C1 segment of cervical spinal cord (tissue), 14 donors: ENCODE results near the gene ZNF331.

Source experiments
- DNase-seq, 14 donors: peaks; one replicate each; lab custom pipeline; 2025; lab: John Stamatoyannopoulos, UW

The ZNF331 gene

GRCh38 chr19:53520547-53521372 is 17.2 kb upstream of the ZNF331 start:
- DNase-seq: peak; percentile 62 to 98 (median 95)

GRCh38 chr19:53521373-53522202 is 16.4 kb upstream of the ZNF331 start:
- no peak for DNase-seq

- DNase-seq: no peak
Measured at GRCh38 chr19:53525922-53526321, 12.0 kb upstream of the ZNF331 start.

GRCh38 chr19:53530622-53531021 is 7.3 kb upstream of the ZNF331 start:
- DNase-seq: no peak

GRCh38 chr19:53531457-53531856 is 6.5 kb upstream of the ZNF331 start:
- no peak for DNase-seq

- no peak for DNase-seq
Measured at GRCh38 chr19:53532362-53532761, 5.6 kb upstream of the ZNF331 start.

- DNase-seq: no peak
Measured at GRCh38 chr19:53536225-53536548, 1.8 kb upstream of the ZNF331 start.

- no peak for DNase-seq
Measured at GRCh38 chr19:53537121-53537520, 824 bp upstream of the ZNF331 start.

- peak in 1 of 14 donors; percentile 40 for DNase-seq
Measured at GRCh38 chr19:53538378-53539109, 599 bp downstream of the ZNF331 start.

- DNase-seq: no peak
Measured at GRCh38 chr19:53540091-53540490, 2.1 kb downstream of the ZNF331 start.

- no peak for DNase-seq
Measured at GRCh38 chr19:53541971-53542370, 4.0 kb downstream of the ZNF331 start.

- DNase-seq: no peak
Measured at GRCh38 chr19:53545271-53546065, 7.5 kb downstream of the ZNF331 start.

GRCh38 chr19:53546758-53547513 is 9.0 kb downstream of the ZNF331 start:
- no peak for DNase-seq

- no peak for DNase-seq
Measured at GRCh38 chr19:53549340-53549739, 11.4 kb downstream of the ZNF331 start.

GRCh38 chr19:53552001-53552721 is 14.2 kb downstream of the ZNF331 start:
- DNase-seq: no peak

GRCh38 chr19:53553156-53553555 is 15.2 kb downstream of the ZNF331 start:
- DNase-seq: no peak

- DNase-seq: peak in 13 of 14 donors; percentile 17 to 84 (median 66)
Measured at GRCh38 chr19:53553865-53554791, 16.2 kb downstream of the ZNF331 start.

GRCh38 chr19:53554804-53555203 is 16.9 kb downstream of the ZNF331 start:
- DNase-seq: no peak

GRCh38 chr19:53555352-53555751 is 17.4 kb downstream of the ZNF331 start:
- DNase-seq: peak in 1 of 14 donors; percentile 14
